WTC11 (cell line): ENCODE measurements around the gene GPR62. TPM values are rescaled to one million over a fixed set of nuclear protein-coding genes. Genes with fewer than 3 reads are reported as not detected.

Experiments
- ATAC-seq: fragments of 200-7000 bp; cut with Tn5 transposase; 2 replicates; pipeline ENCODE4 v1.10.0; 2021; ENCODE audit warnings: mild to moderate bottlenecking, moderate library complexity
- CTCF ChIA-PET: fragments of 300-600 bp; sonication (Branson Sonifier 250); formaldehyde crosslinking; loops from one replicate; lab custom pipeline; 2021; ENCODE audit warnings: antibody characterized with exemption; lab: Charles Lee
- POLR2A ChIA-PET: fragments of 350-600 bp; sonication (Branson Sonifier 250); formaldehyde crosslinking; loops from one replicate; lab custom pipeline; 2021; ENCODE audit warnings: antibody characterized with exemption; lab: Charles Lee
- DNase-seq: peaks from one replicate; pipeline ENCODE4 v3.0.0; 2021; ENCODE audit warnings: low spot score
- H3K27ac Mint-ChIP-seq: 2 replicates; pipeline ENCODE4 v1.8.0; 2021; ENCODE audit warnings: mixed read lengths
- H3K27me3 Mint-ChIP-seq: 2 replicates; pipeline ENCODE4 v1.8.0; 2021; ENCODE audit warnings: low read depth, mild to moderate bottlenecking, moderate library complexity, mixed read lengths
- H3K36me3 Mint-ChIP-seq: 2 replicates; pipeline ENCODE4 v1.8.0; 2021; ENCODE audit warnings: mixed read lengths
- H3K4me1 Mint-ChIP-seq: 2 replicates; pipeline ENCODE4 v1.8.0; 2022; ENCODE audit warnings: mixed read lengths
- H3K4me3 Mint-ChIP-seq: 2 replicates; pipeline ENCODE4 v1.8.0; 2021; ENCODE audit warnings: mild to moderate bottlenecking, moderate library complexity, mixed read lengths
- H3K9me3 Mint-ChIP-seq: 2 replicates; pipeline ENCODE4 v1.8.0; 2021; ENCODE audit warnings: mixed read lengths
- GABPB1 ChIP-seq: sonication (generic); formaldehyde crosslinking; IDR thresholded peaks from 2 replicates; pipeline ENCODE4 v1.8.1; 2023; ENCODE audit warnings: mild to moderate bottlenecking, missing genetic modification reagents
- GTF2I ChIP-seq: fragments of 250-450 bp; sonication (Bioruptor Pico); conservative IDR thresholded peaks from 2 replicates; pipeline ENCODE4 v1.4.0; 2021; ENCODE audit warnings: mild to moderate bottlenecking
- JAZF1 ChIP-seq: fragments of 250-450 bp; sonication (Bioruptor Pico); IDR thresholded peaks from 2 replicates; pipeline ENCODE4 v1.9.0; 2021; ENCODE audit warnings: moderate library complexity, mild to moderate bottlenecking, inconsistent platforms
- JUN ChIP-seq: sonication (generic); formaldehyde crosslinking; IDR thresholded peaks from 2 replicates; pipeline ENCODE4 v1.8.0; 2023; ENCODE audit warnings: mild to moderate bottlenecking, missing genetic modification reagents
- NFE2L1 ChIP-seq: sonication (generic); formaldehyde crosslinking; IDR thresholded peaks from 2 replicates; pipeline ENCODE4 v1.8.1; 2023; ENCODE audit warnings: missing genetic modification reagents
- NFYB ChIP-seq: sonication (generic); formaldehyde crosslinking; conservative IDR thresholded peaks from 2 replicates; pipeline ENCODE4 v1.8.0; 2022; ENCODE audit warnings: low read depth, missing genetic modification reagents
- ZNF396 ChIP-seq: fragments of 250-450 bp; sonication (Bioruptor Pico); IDR thresholded peaks from 2 replicates; pipeline ENCODE4 v1.8.0; 2021; ENCODE audit warnings: mild to moderate bottlenecking, moderate library complexity, borderline replicate concordance
- total RNA-seq: library from RNA; stranded (reverse); gene quantifications from 3 replicates; pipeline ENCODE4 v1.2.3, GENCODE V29; 2021
- TF ChIP-seq, protein P1 (sequence below): sonication (generic); formaldehyde crosslinking; IDR thresholded peaks from 2 replicates; pipeline ENCODE4 v1.8.1; 2023; ENCODE audit warnings: mild to moderate bottlenecking, missing genetic modification reagents, borderline replicate concordance
- TF ChIP-seq, protein P2 (sequence below): sonication (generic); formaldehyde crosslinking; IDR thresholded peaks from 2 replicates; pipeline ENCODE4 v1.8.0; 2023; ENCODE audit warnings: mild to moderate bottlenecking, missing genetic modification reagents
- TF ChIP-seq, protein P3 (sequence below): sonication (generic); formaldehyde crosslinking; IDR thresholded peaks from 2 replicates; pipeline ENCODE4 v1.8.1; 2023; ENCODE audit warnings: mild to moderate bottlenecking, missing genetic modification reagents
- TF ChIP-seq, protein P4 (sequence below): sonication (generic); formaldehyde crosslinking; IDR thresholded peaks from 2 replicates; pipeline ENCODE4 v1.8.0; 2023; ENCODE audit warnings: missing genetic modification reagents, mild to moderate bottlenecking, borderline replicate concordance
- TF ChIP-seq, protein P5 (sequence below): fragments of 250-450 bp; sonication (Bioruptor Pico); IDR thresholded peaks from 2 replicates; pipeline ENCODE4 v1.9.0; 2021; ENCODE audit warnings: mild to moderate bottlenecking, borderline replicate concordance

The GPR62 gene
- total RNA-seq, 1 experiment from 2014 or later, result 0.24 TPM

DNA sequence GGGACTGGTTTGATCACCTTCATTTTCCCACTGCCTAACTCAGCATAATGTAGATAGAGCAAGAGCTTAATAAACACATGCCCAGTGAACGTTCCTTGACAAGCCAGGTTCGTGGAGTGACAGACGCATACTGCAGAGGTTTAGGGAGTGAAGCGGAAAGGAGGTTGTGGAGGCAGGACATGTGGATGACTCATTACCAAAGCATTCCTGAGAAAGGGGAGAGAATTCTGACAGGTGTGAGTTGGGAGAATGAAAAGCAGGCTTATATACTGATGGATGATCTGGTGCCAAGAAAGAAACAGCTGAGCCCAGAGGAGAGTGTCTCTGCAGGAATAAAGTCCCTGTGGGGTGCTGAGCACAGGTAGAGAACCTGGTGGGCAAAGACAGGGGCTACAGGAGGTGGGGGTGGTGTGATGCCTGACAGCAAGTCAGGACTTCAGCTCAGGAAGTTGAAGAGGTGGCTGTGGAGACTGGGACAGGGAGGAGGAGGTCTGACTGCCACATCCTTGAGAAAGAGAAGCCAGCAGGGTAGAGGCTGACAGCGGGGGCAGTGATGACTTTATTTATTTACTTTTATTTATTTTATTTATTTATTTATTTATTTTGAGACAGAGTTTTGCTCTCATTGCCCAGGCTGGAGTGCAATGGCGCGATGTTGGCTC is 42.9 kb downstream of the GPR62 start (continued):
- TF ChIP-seq, protein P1, sequence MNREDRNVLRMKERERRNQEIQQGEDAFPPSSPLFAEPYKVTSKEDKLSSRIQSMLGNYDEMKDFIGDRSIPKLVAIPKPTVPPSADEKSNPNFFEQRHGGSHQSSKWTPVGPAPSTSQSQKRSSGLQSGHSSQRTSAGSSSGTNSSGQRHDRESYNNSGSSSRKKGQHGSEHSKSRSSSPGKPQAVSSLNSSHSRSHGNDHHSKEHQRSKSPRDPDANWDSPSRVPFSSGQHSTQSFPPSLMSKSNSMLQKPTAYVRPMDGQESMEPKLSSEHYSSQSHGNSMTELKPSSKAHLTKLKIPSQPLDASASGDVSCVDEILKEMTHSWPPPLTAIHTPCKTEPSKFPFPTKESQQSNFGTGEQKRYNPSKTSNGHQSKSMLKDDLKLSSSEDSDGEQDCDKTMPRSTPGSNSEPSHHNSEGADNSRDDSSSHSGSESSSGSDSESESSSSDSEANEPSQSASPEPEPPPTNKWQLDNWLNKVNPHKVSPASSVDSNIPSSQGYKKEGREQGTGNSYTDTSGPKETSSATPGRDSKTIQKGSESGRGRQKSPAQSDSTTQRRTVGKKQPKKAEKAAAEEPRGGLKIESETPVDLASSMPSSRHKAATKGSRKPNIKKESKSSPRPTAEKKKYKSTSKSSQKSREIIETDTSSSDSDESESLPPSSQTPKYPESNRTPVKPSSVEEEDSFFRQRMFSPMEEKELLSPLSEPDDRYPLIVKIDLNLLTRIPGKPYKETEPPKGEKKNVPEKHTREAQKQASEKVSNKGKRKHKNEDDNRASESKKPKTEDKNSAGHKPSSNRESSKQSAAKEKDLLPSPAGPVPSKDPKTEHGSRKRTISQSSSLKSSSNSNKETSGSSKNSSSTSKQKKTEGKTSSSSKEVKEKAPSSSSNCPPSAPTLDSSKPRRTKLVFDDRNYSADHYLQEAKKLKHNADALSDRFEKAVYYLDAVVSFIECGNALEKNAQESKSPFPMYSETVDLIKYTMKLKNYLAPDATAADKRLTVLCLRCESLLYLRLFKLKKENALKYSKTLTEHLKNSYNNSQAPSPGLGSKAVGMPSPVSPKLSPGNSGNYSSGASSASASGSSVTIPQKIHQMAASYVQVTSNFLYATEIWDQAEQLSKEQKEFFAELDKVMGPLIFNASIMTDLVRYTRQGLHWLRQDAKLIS, result no peak
- no peak for TF ChIP-seq GABPB1 (CRISPR knock-in tag)
- TF ChIP-seq, protein P2, sequence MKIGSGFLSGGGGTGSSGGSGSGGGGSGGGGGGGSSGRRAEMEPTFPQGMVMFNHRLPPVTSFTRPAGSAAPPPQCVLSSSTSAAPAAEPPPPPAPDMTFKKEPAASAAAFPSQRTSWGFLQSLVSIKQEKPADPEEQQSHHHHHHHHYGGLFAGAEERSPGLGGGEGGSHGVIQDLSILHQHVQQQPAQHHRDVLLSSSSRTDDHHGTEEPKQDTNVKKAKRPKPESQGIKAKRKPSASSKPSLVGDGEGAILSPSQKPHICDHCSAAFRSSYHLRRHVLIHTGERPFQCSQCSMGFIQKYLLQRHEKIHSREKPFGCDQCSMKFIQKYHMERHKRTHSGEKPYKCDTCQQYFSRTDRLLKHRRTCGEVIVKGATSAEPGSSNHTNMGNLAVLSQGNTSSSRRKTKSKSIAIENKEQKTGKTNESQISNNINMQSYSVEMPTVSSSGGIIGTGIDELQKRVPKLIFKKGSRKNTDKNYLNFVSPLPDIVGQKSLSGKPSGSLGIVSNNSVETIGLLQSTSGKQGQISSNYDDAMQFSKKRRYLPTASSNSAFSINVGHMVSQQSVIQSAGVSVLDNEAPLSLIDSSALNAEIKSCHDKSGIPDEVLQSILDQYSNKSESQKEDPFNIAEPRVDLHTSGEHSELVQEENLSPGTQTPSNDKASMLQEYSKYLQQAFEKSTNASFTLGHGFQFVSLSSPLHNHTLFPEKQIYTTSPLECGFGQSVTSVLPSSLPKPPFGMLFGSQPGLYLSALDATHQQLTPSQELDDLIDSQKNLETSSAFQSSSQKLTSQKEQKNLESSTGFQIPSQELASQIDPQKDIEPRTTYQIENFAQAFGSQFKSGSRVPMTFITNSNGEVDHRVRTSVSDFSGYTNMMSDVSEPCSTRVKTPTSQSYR (CRISPR knock-in tag), result no peak
- TF ChIP-seq, protein P3, sequence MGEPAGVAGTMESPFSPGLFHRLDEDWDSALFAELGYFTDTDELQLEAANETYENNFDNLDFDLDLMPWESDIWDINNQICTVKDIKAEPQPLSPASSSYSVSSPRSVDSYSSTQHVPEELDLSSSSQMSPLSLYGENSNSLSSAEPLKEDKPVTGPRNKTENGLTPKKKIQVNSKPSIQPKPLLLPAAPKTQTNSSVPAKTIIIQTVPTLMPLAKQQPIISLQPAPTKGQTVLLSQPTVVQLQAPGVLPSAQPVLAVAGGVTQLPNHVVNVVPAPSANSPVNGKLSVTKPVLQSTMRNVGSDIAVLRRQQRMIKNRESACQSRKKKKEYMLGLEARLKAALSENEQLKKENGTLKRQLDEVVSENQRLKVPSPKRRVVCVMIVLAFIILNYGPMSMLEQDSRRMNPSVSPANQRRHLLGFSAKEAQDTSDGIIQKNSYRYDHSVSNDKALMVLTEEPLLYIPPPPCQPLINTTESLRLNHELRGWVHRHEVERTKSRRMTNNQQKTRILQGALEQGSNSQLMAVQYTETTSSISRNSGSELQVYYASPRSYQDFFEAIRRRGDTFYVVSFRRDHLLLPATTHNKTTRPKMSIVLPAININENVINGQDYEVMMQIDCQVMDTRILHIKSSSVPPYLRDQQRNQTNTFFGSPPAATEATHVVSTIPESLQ (CRISPR knock-in tag), result no peak
- TF ChIP-seq NFE2L1 (CRISPR knock-in tag), result no peak
- TF ChIP-seq, protein P4, sequence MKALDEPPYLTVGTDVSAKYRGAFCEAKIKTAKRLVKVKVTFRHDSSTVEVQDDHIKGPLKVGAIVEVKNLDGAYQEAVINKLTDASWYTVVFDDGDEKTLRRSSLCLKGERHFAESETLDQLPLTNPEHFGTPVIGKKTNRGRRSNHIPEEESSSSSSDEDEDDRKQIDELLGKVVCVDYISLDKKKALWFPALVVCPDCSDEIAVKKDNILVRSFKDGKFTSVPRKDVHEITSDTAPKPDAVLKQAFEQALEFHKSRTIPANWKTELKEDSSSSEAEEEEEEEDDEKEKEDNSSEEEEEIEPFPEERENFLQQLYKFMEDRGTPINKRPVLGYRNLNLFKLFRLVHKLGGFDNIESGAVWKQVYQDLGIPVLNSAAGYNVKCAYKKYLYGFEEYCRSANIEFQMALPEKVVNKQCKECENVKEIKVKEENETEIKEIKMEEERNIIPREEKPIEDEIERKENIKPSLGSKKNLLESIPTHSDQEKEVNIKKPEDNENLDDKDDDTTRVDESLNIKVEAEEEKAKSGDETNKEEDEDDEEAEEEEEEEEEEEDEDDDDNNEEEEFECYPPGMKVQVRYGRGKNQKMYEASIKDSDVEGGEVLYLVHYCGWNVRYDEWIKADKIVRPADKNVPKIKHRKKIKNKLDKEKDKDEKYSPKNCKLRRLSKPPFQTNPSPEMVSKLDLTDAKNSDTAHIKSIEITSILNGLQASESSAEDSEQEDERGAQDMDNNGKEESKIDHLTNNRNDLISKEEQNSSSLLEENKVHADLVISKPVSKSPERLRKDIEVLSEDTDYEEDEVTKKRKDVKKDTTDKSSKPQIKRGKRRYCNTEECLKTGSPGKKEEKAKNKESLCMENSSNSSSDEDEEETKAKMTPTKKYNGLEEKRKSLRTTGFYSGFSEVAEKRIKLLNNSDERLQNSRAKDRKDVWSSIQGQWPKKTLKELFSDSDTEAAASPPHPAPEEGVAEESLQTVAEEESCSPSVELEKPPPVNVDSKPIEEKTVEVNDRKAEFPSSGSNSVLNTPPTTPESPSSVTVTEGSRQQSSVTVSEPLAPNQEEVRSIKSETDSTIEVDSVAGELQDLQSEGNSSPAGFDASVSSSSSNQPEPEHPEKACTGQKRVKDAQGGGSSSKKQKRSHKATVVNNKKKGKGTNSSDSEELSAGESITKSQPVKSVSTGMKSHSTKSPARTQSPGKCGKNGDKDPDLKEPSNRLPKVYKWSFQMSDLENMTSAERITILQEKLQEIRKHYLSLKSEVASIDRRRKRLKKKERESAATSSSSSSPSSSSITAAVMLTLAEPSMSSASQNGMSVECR (CRISPR knock-in tag), result no peak
- no peak for TF ChIP-seq JUN (CRISPR knock-in tag)

DNA sequence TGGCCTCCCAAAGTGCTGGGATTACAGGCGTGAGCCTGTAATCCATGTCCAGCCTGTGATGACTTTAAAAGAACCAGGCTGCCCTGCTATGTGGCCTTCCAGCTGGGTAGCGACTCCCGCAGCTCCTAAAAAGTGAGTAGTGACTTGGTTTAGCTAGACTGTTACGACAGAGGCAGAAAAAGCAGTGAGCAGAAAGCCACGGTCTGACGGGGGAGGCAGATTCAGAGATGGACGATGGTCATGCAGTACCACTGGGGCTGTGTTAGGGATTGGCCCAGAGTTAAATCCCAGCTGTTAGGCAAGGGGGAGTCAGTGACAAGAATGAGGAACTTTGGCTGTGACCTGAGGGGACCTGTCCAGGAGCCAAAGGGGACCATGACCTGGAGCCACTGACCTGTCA is 43.6 kb downstream of the GPR62 start:
- H3K4me3 Mint-ChIP-seq, result no peak overlapping the region
- peaks cover 20% of the 10 kb centered on the region for H3K36me3 Mint-ChIP-seq
- H3K4me1 Mint-ChIP-seq, result peaks cover 37% of the 10 kb centered on the region
- H3K9me3 Mint-ChIP-seq, result no peaks in the 10 kb centered on the region
- no peaks in the 10 kb centered on the region for H3K27me3 Mint-ChIP-seq
- CTCF ChIA-PET, result interaction anchor here (0.5 to 1.9 kb wide), 4 partner anchors 16 to 57 kb away, joined by 3 to 5 read pairs (median 4); partner anchors contain the start of genes ACY1 and DUSP7
- POLR2A ChIA-PET, result no interaction called here
- H3K27ac Mint-ChIP-seq, result no peak overlapping the region
- no peak for ATAC-seq
- DNase-seq, result no peak
- no peak for TF ChIP-seq ZNF396 (CRISPR knock-in tag)
- no peak for TF ChIP-seq NFYB (CRISPR knock-in tag)
- no peak for TF ChIP-seq JAZF1
- TF ChIP-seq, protein P2 (CRISPR knock-in tag), result no peak
- TF ChIP-seq, protein P5, sequence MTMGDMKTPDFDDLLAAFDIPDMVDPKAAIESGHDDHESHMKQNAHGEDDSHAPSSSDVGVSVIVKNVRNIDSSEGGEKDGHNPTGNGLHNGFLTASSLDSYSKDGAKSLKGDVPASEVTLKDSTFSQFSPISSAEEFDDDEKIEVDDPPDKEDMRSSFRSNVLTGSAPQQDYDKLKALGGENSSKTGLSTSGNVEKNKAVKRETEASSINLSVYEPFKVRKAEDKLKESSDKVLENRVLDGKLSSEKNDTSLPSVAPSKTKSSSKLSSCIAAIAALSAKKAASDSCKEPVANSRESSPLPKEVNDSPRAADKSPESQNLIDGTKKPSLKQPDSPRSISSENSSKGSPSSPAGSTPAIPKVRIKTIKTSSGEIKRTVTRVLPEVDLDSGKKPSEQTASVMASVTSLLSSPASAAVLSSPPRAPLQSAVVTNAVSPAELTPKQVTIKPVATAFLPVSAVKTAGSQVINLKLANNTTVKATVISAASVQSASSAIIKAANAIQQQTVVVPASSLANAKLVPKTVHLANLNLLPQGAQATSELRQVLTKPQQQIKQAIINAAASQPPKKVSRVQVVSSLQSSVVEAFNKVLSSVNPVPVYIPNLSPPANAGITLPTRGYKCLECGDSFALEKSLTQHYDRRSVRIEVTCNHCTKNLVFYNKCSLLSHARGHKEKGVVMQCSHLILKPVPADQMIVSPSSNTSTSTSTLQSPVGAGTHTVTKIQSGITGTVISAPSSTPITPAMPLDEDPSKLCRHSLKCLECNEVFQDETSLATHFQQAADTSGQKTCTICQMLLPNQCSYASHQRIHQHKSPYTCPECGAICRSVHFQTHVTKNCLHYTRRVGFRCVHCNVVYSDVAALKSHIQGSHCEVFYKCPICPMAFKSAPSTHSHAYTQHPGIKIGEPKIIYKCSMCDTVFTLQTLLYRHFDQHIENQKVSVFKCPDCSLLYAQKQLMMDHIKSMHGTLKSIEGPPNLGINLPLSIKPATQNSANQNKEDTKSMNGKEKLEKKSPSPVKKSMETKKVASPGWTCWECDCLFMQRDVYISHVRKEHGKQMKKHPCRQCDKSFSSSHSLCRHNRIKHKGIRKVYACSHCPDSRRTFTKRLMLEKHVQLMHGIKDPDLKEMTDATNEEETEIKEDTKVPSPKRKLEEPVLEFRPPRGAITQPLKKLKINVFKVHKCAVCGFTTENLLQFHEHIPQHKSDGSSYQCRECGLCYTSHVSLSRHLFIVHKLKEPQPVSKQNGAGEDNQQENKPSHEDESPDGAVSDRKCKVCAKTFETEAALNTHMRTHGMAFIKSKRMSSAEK, result no peak
- no peak for TF ChIP-seq GTF2I
